Measurements from ENCODE around the gene OSBPL7. TPM values are rescaled to one million over a fixed set of nuclear protein-coding genes. Genes with fewer than 3 reads are reported as not detected.

Gene OSBPL7, protein sequence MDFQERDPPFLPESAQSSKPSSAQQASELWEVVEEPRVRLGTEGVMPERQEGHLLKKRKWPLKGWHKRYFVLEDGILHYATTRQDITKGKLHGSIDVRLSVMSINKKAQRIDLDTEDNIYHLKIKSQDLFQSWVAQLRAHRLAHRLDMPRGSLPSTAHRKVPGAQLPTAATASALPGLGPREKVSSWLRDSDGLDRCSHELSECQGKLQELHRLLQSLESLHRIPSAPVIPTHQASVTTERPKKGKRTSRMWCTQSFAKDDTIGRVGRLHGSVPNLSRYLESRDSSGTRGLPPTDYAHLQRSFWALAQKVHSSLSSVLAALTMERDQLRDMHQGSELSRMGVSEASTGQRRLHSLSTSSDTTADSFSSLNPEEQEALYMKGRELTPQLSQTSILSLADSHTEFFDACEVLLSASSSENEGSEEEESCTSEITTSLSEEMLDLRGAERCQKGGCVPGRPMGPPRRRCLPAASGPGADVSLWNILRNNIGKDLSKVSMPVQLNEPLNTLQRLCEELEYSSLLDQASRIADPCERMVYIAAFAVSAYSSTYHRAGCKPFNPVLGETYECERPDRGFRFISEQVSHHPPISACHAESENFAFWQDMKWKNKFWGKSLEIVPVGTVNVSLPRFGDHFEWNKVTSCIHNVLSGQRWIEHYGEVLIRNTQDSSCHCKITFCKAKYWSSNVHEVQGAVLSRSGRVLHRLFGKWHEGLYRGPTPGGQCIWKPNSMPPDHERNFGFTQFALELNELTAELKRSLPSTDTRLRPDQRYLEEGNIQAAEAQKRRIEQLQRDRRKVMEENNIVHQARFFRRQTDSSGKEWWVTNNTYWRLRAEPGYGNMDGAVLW
- 10 to 100 TPM in 5 of 10 donors, 1 to 10 TPM in 5; 7.2 to 16.5 (median 10.0) TPM for polyA plus RNA-seq (ENCODE audit: insufficient read length in 10 of 10)
- long read RNA-seq, donor 1, partial matches to known transcripts = 0 of 2 reads
- long read RNA-seq, donor 1, other reads (novel, unspliced or antisense) = 0 of 2 reads
- long read RNA-seq, donor 2, partial matches to known transcripts = 0 of 1 reads
- long read RNA-seq, donor 2, other reads (novel, unspliced or antisense) = 0 of 1 reads
- long read RNA-seq, donor 3 = 0 reads
- long read RNA-seq, donor 4 = 0 reads
- long read RNA-seq, donor 5, partial matches to known transcripts = 0 of 1 reads
- long read RNA-seq, donor 5, other reads (novel, unspliced or antisense) = 0 of 1 reads
- long read RNA-seq, donor 6 = 0 reads
- long read RNA-seq, donor 7 = 0 reads
- long read RNA-seq, donor 8 = 0 reads
- long read RNA-seq, donor 9 = 0 reads

DNA sequence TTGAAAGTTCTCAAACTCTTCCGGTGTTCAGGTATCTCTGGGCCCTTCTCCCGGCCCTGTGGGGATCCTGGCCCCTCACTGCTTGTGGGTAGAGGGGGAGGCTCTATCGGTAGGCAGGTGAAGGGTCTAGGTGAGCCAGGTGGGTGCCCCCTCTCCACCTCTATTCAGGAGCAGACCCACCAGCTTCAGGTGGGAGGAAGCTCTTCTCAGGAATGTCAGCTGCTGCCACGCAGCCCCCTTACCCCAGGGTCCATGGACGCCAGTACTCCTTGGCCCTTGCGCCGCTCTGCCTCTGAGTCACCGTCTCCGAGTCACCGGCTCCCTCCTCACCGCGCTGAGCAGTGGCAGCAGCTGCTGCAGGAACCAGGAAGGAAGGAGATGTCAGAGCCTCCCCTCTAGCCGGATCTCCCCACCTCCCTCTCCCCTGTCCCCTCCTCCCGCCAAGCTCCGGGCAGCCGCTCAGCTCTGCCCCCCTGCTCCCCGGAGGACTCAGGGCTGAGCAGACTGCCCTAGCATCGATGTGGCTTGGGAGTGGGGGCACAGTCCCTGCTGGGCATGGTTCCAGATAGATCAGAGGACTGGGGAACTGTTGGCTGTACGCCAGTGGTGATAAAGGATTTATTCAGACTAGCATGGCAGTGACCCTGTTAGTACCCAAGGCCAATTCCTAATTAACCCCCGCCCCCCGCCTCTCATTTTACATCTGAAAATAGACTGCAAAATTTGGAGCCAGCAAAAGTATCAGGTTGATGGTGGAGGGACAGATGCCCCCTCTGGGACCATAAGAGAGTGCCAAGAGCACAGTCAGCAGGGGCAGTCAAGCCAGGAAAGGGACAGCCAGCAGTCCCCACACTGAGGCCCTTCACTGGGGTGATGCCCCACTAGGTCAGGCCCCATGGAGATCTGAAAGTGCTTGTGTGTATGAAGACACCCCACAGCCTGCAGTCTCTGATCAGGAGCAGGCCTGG lies at the start of gene OSBPL7:
Gene OSBPL7, minus strand, starts transcription at position 371 of the 968 bp plus-strand sequence. CDS start 1,516 bp downstream, outside the sequence.
- DNase-seq = peak; percentile 82 to 91 (median 84)

GRCh38 chr17:47871048-47871447 lies 49.5 kb upstream of the OSBPL7 start:
- no peak for DNase-seq

GRCh38 chr17:47870056-47870455 lies 48.5 kb upstream of the OSBPL7 start:
- no peak for DNase-seq

GRCh38 chr17:47869114-47869513 lies 47.5 kb upstream of the OSBPL7 start:
- no peak for DNase-seq

DNA sequence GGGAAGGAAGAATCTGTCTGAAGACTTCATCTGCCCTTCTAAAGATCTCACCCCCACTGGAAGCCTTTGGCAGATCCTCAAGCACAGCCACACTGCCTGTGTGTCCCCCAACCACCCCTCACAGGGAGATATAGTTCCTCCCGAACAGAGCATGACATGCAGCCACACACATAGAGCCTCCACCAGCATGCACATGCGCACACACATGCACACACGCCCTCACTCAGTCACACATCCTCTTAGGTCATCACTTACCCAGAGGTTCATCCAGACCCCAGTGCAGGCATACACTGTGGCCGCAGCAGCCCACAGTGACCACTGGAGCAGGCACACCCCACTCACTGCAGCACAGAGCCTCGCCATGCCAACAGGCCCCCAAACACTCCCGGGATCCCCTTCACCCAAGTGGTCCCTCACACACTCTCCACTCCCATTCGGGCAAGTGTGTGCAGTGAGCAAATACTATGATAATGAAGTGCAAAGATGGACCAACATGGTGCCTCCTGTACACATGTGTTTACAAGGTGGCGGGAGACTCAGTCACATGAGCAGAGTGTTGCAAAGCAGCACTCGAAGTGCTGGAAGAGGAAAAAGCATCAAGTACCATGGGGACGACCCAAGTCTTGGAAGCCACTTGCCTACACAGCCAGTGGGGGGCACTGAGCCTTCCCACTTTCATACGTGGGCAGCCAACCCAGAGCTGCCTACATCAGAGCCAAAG lies 46.4 kb upstream of the OSBPL7 start:
- DNase-seq = no peak

- no peak for DNase-seq
Observed at GRCh38 chr17:47866941-47867340, 45.3 kb upstream of the OSBPL7 start.

DNA sequence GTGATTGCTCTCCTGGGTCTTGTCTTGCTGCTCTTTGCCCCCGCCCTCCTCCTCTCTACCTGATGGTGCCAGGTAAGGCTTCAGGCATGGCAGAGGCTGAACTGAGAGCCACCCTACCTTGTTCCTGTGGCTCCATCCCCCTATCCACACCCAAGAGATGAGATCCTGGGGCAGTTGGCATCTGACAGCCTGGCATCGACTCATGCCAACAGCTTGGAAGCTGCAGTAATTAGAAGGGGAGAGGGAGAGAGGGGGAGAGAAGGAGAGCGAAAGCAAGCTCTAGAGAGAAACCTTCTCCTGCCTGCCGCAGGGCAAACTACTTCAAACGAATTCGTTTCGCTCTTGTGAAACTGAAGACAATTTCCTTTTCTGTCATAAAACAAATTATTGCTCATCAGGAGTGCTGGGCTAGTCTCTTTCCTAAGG lies 43.2 kb upstream of the OSBPL7 start:
- DNase-seq = no peak

DNA sequence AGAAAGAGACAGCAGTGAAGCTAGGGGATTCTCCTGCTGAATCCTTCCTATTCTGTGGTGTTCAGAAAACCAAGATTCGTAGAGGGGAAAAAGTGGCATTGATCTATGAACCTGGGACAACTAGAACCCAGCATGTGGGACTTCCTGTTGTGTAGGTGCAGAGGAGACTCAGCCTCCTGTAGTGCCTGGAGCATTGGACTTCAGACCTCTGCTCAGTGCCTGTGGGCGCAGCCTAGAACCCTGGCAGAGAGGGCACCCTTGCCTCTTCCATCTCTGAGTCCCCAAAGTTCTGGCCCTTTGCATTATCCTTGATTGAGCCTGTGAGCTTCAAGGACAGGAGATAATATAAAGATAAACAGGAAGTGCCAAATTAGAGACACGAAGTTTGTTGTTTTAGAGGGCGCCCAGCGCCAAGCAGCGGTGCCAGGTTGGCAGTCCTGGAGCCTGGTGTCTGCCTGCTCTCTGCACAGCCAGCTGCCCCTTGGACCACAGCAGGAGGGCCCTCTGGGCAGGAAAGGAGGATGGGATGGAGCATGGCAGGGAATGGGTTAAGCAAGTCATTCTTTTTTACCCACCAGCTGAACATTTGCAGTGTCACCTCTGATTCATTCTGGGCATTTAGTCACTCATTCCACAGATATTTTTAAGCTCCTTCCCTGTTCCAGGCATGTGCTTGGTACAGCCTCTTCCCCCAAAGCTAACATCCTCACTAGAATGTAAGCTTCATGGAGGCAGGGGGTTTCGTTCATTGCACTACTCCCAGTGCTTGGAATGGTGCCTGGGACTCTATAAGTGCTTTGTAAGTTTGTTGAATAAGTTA lies 41.2 kb upstream of the OSBPL7 start:
- DNase-seq = peak in 1 of 3 donors; percentile 61

DNA sequence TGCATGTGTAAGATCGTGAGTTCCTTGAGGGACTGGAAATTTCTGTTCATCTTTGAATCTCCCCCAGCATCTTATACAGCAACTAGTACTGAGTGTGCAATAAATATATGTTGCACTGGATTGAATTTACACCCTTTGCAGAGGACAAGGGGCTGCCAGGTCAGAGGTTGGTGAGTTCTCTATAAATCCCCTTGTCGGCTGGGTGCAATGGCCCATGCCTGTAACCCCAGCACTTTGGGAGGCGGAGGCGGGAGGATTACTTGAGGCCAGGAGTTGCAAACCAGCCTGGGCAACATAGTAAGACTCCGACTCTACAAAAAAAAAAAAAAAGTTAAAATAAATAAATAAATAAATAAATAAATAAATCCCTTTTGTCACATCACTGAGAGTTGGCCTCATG lies 38.8 kb upstream of the OSBPL7 start:
- DNase-seq = no peak

DNA sequence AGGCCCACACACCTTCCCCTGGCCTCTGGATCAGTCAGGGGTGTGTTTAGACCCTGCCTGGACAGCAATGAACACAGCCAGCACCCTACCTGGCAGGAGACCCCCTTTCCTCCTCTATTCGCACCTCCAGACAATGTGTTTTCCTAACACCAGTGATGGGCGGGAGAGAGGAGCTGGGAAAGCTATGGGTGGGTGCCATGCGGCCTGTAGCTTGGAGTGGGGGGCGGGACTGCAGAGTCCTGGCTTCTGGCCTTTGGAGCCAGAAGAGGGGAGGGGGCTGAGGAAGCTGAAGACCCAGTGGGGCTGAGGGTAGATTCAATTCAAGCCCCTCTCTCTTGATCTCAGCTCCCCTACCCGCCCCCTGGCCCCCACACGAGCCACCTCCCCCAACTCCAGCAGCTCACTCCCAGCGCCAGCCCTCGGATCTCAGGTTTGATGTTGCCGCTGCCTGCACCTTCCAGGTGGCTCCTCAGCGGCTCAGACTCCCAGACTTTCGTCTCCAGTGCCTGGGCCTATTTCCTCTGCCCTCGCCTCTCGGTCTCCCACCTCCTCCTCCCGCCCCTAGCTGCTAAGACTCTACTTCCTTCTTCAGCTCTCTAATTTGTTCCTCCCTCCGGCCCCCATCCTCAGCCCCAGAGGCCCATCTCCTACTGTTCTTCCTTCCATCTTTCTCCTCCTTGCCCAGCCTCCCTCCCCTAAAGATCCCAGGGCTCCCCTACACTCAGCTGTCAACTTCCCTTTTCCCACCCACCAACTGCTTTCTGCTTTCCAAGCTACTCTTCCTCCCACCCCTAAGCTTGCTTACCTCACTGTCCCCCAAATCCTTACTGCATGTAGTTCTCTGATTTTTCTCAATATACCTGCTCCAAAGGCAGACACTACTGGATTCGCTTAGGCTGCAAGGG lies 36.2 kb upstream of the OSBPL7 start:
- no peak for DNase-seq

DNA sequence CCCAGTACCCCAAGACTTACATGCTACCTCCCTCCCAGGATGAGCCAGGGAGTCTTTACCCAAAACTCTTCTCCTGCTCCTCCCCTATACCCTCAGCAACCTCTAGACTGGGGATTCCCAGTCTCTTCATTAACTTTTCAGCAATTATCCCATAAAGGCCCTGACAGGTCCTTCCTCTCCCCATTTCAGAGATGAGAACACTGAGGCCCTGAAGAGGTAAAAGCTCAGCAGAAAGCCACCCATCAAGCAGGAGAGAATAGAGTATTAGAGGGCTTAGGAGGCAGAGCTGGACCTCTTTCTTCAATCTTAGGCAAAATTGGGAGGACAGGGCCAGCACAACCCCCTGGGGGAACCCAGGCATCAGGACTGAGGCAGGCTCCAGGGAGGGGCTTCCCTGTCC lies 35.2 kb upstream of the OSBPL7 start:
- DNase-seq = no peak

DNA sequence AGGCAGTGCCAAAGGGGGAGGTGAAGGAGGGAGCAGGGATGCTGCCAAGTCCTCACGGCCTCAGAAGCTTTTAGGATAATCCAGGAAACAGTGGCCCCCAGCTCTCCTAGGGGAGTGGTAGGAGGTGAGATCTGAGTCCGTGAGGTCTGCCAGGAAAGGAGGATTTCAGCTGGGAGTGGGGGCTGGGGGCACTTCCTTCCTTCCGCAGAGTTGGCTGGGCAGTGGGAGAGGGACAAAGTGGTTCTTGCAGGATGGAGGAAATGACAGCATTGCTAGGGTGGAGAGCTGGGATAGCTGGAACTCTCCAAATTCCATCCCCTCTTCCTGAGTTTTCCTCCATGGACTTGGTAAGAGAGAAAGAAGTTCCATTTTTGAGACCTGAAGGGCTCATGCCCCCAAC lies 34.1 kb upstream of the OSBPL7 start:
- DNase-seq = peak in 1 of 3 donors; percentile 51

GRCh38 chr17:47853616-47854015 lies 32.0 kb upstream of the OSBPL7 start:
- DNase-seq = no peak

GRCh38 chr17:47852113-47852949 lies 30.7 kb upstream of the OSBPL7 start:
- DNase-seq = peak in 1 of 3 donors; percentile 43

DNA sequence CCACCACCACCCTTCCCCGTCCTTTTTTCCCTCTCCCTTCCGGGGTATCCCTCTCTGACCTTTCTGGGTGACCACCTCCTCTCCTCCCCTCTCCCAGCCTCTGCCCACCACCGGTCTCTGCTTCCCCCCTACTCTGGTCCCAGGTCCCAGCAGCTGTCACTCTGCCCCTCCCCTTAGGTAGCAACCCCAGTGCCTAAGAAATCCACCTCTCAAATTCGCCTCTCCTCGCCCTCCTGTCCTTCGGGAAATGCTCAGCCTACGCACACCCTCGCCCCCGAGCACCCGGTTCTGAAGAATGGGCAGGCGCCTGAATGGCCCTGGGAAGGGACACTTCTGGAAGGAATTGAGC lies 30.1 kb upstream of the OSBPL7 start:
- DNase-seq = no peak

DNA sequence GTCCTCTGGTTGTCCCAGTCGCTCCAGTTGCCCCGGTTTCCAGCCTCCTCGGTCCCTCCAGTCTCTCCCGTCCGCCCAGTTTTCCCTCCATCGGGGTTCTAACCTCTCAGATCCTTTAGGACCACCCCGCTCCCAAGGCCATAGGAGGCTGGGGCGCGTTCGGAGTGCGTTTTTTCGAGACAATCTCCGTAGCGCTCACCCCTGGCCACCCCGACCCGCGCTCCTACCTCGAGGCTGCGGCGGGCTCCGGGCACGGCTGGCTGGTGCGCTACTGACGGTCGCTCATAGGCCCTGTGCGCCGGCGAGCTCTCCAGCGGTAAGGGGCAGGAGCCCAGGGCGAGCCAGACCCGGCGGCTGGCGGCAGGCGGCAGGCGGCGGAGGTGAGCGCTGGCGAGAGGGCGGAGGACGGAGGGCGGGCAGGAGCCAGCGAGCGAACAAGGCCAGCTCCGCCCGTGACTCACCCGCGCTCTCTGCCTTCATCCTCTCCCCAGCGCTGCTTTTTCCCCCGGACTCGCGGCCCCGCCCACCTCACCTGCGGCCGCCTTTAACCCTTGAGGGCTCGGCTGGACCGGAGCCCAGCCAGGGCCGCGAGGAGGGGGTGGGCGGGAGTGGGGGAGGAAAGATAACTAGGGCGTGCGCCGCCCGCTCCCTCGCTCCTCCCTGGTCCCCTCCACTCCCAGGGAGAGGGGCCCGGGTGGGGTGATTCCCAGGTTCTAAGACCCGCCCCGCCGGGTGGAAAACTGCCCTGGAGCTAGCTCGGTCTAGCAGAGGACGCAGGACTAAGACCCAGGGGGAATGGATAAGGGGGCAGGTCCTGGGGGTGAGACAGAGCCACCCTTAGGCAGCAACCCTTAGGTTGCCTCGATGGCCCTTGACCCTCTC lies 29.3 kb upstream of the OSBPL7 start, which contains the start of gene SP6:
Gene SP6, minus strand, starts transcription at position 472 of the 882 bp plus-strand sequence. CDS start 2,734 bp downstream, outside the sequence.
- DNase-seq = peak in 1 of 3 donors; percentile 43
